ENCODE data around the gene C14orf180. TPM values are rescaled to one million over a fixed set of nuclear protein-coding genes. Genes with fewer than 3 reads are reported as not detected.

Gene C14orf180
- total RNA-seq, 1 donor from 2014 or later: not detected

- H3K36me3 Mint-ChIP-seq (ENCODE audit: insufficient read depth): no peaks in the 10 kb centered on the region
- H3K27ac Mint-ChIP-seq: no peak overlapping the region
- H3K4me1 Mint-ChIP-seq (ENCODE audit: low read depth): no peaks in the 10 kb centered on the region
- no peaks in the 10 kb centered on the region for H3K9me3 Mint-ChIP-seq (ENCODE audit: low read depth)
- no peak for TF ChIP-seq CTCF (IDR thresholded peaks at IDR 0.05; ENCODE audit: unreplicated experiment)
- peaks cover 26% of the 10 kb centered on the region for H3K27me3 Mint-ChIP-seq
- H3K4me3 Mint-ChIP-seq (ENCODE audit: low read depth): no peak overlapping the region
- DNase-seq (ENCODE audit: low spot score, unreplicated experiment): no peak
Measured at GRCh38 chr14:104557086-104557485, 22.5 kb upstream of the C14orf180 start.

GRCh38 chr14:104557766-104558165, 21.8 kb upstream of the C14orf180 start:
- H3K27me3 Mint-ChIP-seq: peaks cover 23% of the 10 kb centered on the region
- no peaks in the 10 kb centered on the region for H3K36me3 Mint-ChIP-seq (ENCODE audit: insufficient read depth)
- no peaks in the 10 kb centered on the region for H3K9me3 Mint-ChIP-seq (ENCODE audit: low read depth)
- H3K27ac Mint-ChIP-seq: no peak overlapping the region
- H3K4me1 Mint-ChIP-seq (ENCODE audit: low read depth): no peaks in the 10 kb centered on the region
- no peak overlapping the region for H3K4me3 Mint-ChIP-seq (ENCODE audit: low read depth)
- no peak for DNase-seq (ENCODE audit: low spot score, unreplicated experiment)
- no peak for TF ChIP-seq CTCF (IDR thresholded peaks at IDR 0.05; ENCODE audit: unreplicated experiment)

- H3K36me3 Mint-ChIP-seq (ENCODE audit: insufficient read depth): no peaks in the 10 kb centered on the region
- H3K27ac Mint-ChIP-seq: no peak overlapping the region
- peaks cover 18% of the 10 kb centered on the region for H3K27me3 Mint-ChIP-seq
- DNase-seq (ENCODE audit: low spot score, unreplicated experiment): no peak
- H3K4me3 Mint-ChIP-seq (ENCODE audit: low read depth): no peak overlapping the region
- TF ChIP-seq CTCF (IDR thresholded peaks at IDR 0.05; ENCODE audit: unreplicated experiment): no peak
- no peaks in the 10 kb centered on the region for H3K9me3 Mint-ChIP-seq (ENCODE audit: low read depth)
- H3K4me1 Mint-ChIP-seq (ENCODE audit: low read depth): no peaks in the 10 kb centered on the region
Measured at GRCh38 chr14:104558231-104559027, 21.1 kb upstream of the C14orf180 start.

GRCh38 chr14:104559028-104559803, 20.3 kb upstream of the C14orf180 start:
- no peak for TF ChIP-seq CTCF (IDR thresholded peaks at IDR 0.05; ENCODE audit: unreplicated experiment)
- Mint-ChIP-seq H3K27ac (no peak overlapping the region), H3K4me3 (ENCODE audit: low read depth) (no peak overlapping the region), H3K4me1 (ENCODE audit: low read depth) (peaks cover 1% of the 10 kb centered on the region), H3K27me3 (peaks cover 16% of the 10 kb centered on the region), H3K9me3 (ENCODE audit: low read depth) (no peaks in the 10 kb centered on the region), H3K36me3 (ENCODE audit: insufficient read depth) (no peaks in the 10 kb centered on the region)
- no peak for DNase-seq (ENCODE audit: low spot score, unreplicated experiment)

GRCh38 chr14:104559804-104560585, 19.6 kb upstream of the C14orf180 start:
- Mint-ChIP-seq H3K9me3 (ENCODE audit: low read depth) (no peaks in the 10 kb centered on the region), H3K4me1 (ENCODE audit: low read depth) (peaks cover 1% of the 10 kb centered on the region), H3K4me3 (ENCODE audit: low read depth) (no peak overlapping the region), H3K36me3 (ENCODE audit: insufficient read depth) (no peaks in the 10 kb centered on the region), H3K27me3 (peaks cover 21% of the 10 kb centered on the region), H3K27ac (no peak overlapping the region)
- TF ChIP-seq CTCF (IDR thresholded peaks at IDR 0.05; ENCODE audit: unreplicated experiment): no peak
- DNase-seq (ENCODE audit: low spot score, unreplicated experiment): no peak
